Tibial artery (tissue), 4 donors: ENCODE measurements around the gene ATP13A1.

ENCODE experiments used
- DNase-seq, 2 donors: peaks; one replicate each; pipeline ENCODE4 v3.0.0-alpha.2; 2019
- H3K27ac ChIP-seq, 2 donors: fragments of 200-600 bp; sonication (generic) in 1 of 2; 1 replicate in 1 of 2; 2 replicates in 1 of 2; pipeline ENCODE4 v1.5.1; 2018 to 2019; ENCODE audit warnings: mild to moderate bottlenecking in 1 of 2
- H3K27me3 ChIP-seq, 2 donors: fragments of 200-600 bp; sonication (generic) in 1 of 2; one replicate each; pipeline versions ENCODE4 v1.5.1 to v1.6.0; 2016 to 2019
- H3K36me3 ChIP-seq, 3 donors: fragments of 200-600 bp; sonication (generic) in 2 of 3; one replicate each; pipeline ENCODE4 v1.5.1; 2016 to 2019; ENCODE audit warnings: mild to moderate bottlenecking in 2 of 3
- H3K4me1 ChIP-seq, 4 donors: fragments of 200-600 bp; sonication (generic) in 2 of 4; 1 replicate in 3 of 4; 2 replicates in 1 of 4; pipeline ENCODE4 v1.5.1; 2016 to 2019
- H3K4me3 ChIP-seq, 2 donors: fragments of 200-600 bp; sonication (generic) in 1 of 2; 1 replicate in 1 of 2; 2 replicates in 1 of 2; pipeline ENCODE4 v1.5.1; 2018 to 2019; ENCODE audit warnings: mild to moderate bottlenecking in 2 of 2
- H3K9me3 ChIP-seq, 3 donors: fragments of 200-600 bp; sonication (generic) in 1 of 3; one replicate each; pipeline ENCODE4 v1.5.1; 2016 to 2019
- intact Hi-C: fragments of 100-400 bp; cut with DNase I; formaldehyde crosslinking; loops from one replicate; pipeline ENCODE4 v1.15.0; 2023; ENCODE audit warnings: low total_unique reads
- TF ChIP-seq, protein P1 (sequence below), 2 experiments: fragments of 200-600 bp in 1 of 2; fragments of 450-650 bp in 1 of 2; IDR thresholded peaks; one replicate each; pipeline ENCODE4 v1.5.1; 2017 to 2019; ENCODE audit warnings: antibody characterized with exemption in 2 of 2, mild to moderate bottlenecking in 1 of 2, moderate library complexity in 1 of 2

Gene ATP13A1

DNA sequence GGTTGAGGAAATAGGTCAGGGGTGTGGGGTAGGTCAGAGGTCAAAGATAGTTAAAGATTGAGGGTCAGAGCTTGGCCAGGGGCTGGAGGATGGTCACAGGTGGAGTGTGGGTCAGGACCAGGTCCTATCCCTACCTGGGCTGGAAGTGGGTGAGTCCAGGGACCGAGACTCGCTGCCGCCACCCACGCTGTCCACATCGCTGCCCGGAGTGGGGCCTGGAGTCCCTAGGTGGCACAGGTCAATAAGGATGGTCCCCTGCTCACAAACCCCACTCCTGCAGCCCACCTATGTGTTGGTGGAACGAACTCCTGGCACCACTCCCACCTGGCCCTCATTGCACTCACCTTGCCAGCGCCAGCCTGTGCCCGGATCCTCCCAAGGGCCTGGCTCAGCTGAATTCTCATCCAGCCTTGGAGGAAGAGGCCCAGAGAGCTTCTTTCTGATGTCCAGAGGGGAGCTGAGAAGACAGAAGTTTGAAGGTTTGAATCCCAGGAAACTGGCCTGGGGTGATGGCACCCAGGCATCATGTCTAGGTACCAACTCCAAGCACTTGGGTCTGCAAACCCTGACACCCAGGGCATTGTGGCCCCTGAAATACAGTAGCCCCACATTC is 26.8 kb downstream of the ATP13A1 start:
- Histone ChIP-seq H3K4me3 (no peak overlapping the region), H3K4me1 (no peaks in the 10 kb centered on the region), H3K36me3 (peaks cover 6 to 53% (median 26%) of the 10 kb centered on the region in 3 donors), H3K9me3 (no peaks in the 10 kb centered on the region), H3K27ac (no peak overlapping the region), H3K27me3 (no peaks in the 10 kb centered on the region)
- intact Hi-C loops, result no loop called here
- TF ChIP-seq, protein P1, sequence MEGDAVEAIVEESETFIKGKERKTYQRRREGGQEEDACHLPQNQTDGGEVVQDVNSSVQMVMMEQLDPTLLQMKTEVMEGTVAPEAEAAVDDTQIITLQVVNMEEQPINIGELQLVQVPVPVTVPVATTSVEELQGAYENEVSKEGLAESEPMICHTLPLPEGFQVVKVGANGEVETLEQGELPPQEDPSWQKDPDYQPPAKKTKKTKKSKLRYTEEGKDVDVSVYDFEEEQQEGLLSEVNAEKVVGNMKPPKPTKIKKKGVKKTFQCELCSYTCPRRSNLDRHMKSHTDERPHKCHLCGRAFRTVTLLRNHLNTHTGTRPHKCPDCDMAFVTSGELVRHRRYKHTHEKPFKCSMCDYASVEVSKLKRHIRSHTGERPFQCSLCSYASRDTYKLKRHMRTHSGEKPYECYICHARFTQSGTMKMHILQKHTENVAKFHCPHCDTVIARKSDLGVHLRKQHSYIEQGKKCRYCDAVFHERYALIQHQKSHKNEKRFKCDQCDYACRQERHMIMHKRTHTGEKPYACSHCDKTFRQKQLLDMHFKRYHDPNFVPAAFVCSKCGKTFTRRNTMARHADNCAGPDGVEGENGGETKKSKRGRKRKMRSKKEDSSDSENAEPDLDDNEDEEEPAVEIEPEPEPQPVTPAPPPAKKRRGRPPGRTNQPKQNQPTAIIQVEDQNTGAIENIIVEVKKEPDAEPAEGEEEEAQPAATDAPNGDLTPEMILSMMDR (IDR thresholded peaks at IDR 0.05), result no peak
- DNase-seq, result no peak

- DNase-seq, result no peak
- Histone ChIP-seq H3K9me3 (no peaks in the 10 kb centered on the region), H3K36me3 (peaks cover 6 to 53% (median 32%) of the 10 kb centered on the region in 3 donors), H3K4me1 (no peaks in the 10 kb centered on the region), H3K4me3 (no peak overlapping the region), H3K27ac (no peak overlapping the region), H3K27me3 (no peaks in the 10 kb centered on the region)
- intact Hi-C loops, result no loop called here
- TF ChIP-seq, protein P1 (IDR thresholded peaks at IDR 0.05), result no peak
Observed at GRCh38 chr19:19635313-19635702, 28.2 kb downstream of the ATP13A1 start.

DNA sequence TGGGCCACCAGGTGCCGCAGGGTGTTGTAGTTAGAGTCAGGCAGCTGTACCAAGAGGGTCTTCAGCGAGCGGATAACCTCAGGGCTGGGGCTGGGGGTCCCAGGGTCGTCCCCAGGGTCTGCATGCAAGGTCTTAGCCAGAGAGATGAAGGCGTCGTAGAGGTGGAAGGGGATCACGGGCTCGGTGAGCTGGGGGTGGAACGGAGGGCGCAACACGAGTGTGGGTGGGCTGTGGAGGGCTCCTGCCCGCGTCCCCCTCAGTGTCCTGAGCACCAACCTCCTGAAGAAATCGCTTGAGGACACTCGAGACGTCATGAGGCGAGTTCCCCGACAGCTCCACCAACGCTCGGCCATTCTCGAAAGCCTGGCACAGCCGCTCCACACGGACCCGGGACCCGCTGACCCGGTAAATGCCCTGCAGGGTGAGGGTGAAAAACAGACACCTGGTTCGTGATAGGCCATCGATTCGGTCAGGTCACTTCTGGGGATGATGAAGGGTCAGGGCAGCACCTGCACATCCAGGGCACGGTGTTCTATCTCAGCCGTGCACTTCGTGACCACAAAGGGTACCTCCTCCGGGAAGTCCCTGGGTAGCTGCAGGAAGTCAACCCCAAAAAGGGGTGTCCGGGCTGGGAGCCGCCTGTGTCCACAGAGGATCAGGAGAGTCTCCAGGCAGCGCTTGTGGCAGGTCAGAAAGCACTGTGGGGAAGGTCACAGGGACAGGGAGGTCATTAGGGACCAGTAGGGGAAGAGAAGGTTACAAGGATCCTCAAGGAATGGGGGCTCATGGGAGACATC is 28.8 kb downstream of the ATP13A1 start:
- peaks cover 6 to 53% (median 33%) of the 10 kb centered on the region in 3 donors for H3K36me3 ChIP-seq
- H3K27me3 ChIP-seq, result no peaks in the 10 kb centered on the region
- DNase-seq, result no peak
- no peak overlapping the region for H3K4me3 ChIP-seq
- H3K9me3 ChIP-seq, result no peaks in the 10 kb centered on the region
- TF ChIP-seq, protein P1 (IDR thresholded peaks at IDR 0.05), result no peak
- H3K27ac ChIP-seq, result no peak overlapping the region
- H3K4me1 ChIP-seq, result no peaks in the 10 kb centered on the region
- intact Hi-C loops, result no loop called here

DNA sequence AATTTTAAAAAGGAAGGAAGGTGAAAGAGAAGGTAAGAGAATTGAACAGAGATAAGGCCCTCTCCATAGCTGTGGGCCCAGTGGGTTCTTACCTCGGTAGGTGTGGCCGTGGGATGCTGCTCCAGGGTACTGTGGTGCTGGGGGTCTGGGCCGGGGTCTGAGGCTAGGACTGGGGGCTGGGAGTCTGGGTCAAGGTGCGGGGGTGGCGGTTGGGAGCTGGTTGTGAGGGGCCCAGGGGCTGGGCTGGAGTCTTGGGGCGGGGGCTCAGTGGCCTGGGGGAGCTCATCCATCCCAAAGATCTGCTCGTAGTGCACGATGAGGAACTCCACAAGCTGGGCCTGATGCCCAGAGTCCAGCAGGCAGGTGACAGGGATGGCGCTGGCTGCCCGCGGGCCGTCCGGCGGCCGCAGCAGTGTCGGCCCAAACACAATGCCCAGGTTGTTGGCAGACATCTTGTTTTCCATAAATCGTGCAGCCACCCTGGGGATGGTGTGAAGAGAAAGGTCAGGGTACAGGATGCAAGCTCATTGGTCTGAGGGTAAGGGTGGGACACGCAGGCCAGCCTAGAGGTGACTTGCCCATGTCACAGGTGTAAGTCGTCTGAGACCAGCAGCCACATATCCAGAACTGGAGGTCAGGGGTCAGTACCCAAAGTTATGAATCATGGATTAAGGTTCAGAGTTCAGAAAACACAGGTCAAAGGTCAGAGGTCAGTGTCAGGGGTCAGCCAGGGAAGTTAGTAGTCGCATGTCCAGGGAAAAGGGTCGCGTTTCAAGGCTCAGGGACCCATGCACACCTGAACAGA is 29.6 kb downstream of the ATP13A1 start:
- Histone ChIP-seq H3K36me3 (peaks cover 6 to 53% (median 30%) of the 10 kb centered on the region in 3 donors), H3K9me3 (no peaks in the 10 kb centered on the region), H3K27ac (no peak overlapping the region), H3K27me3 (peaks cover 0 to under 1% of the 10 kb centered on the region in 2 donors), H3K4me3 (no peak overlapping the region), H3K4me1 (no peaks in the 10 kb centered on the region)
- TF ChIP-seq, protein P1 (IDR thresholded peaks at IDR 0.05), result no peak
- intact Hi-C loops, result no loop called here
- DNase-seq, result no peak

- Histone ChIP-seq H3K4me1 (peaks cover 0 to 12% (median 11%) of the 10 kb centered on the region in 4 donors), H3K9me3 (no peaks in the 10 kb centered on the region), H3K27ac (no peak overlapping the region), H3K36me3 (peaks cover 6 to 44% (median 30%) of the 10 kb centered on the region in 3 donors), H3K27me3 (peaks cover 0 to 13% of the 10 kb centered on the region in 2 donors), H3K4me3 (no peak overlapping the region)
- no peak for DNase-seq
- intact Hi-C loops, result no loop called here
- TF ChIP-seq, protein P1 (IDR thresholded peaks at IDR 0.05), result no peak
Observed at GRCh38 chr19:19632661-19633060, 30.8 kb downstream of the ATP13A1 start.
